ENCODE data around the gene CHD9.

GRCh38 chr16:53085369-53085843, 30.6 kb downstream of the CHD9 start:
- TF ChIP-seq CTCF (IDR thresholded peaks at IDR 0.05): peak in 1 of 4 experiments; percentile 4
- no peak for TF ChIP-seq EP300 (IDR thresholded peaks at IDR 0.05)
